HEK293 (cell line): ENCODE results near the gene STMND1.

Source experiments
- CTCF ChIA-PET: fragments of 350-600 bp; formaldehyde crosslinking; extraction: SDS; loops from one replicate; lab custom pipeline; 2021; ENCODE audit warnings: antibody characterized with exemption; lab: Yijun Ruan, JAX
- POLR2A ChIA-PET: fragments of 300-600 bp; formaldehyde crosslinking; extraction: SDS; loops from one replicate; lab custom pipeline; 2020; ENCODE audit warnings: antibody characterized with exemption, inconsistent platforms; lab: Yijun Ruan, JAX
- H3K27ac ChIP-seq: fragments of 200-500 bp; sonication (Bioruptor generic); 2 replicates; pipeline ENCODE4 v1.5.1; 2014; ENCODE audit warnings: low read depth, low read length, control low read depth, inconsistent platforms; ENCODE audit errors: extremely low read depth
- H3K36me3 ChIP-seq, 2 experiments: fragments of 200-500 bp in 1 of 2; sonication (Bioruptor generic) in 1 of 2; 1 replicate in 1 of 2; 2 replicates in 1 of 2; pipeline ENCODE4 v1.5.1; 2014 to 2017; ENCODE audit warnings: inconsistent platforms in 2 of 2, low read length in 2 of 2; ENCODE audit not compliant: control insufficient read depth in 2 of 2, insufficient read depth in 1 of 2
- H3K4me1 ChIP-seq: fragments of 200-500 bp; sonication (Bioruptor generic); 2 replicates; pipeline ENCODE4 v1.5.1; 2014; ENCODE audit warnings: mild to moderate bottlenecking, low read length, inconsistent platforms; ENCODE audit not compliant: control insufficient read depth, insufficient read depth
- H3K4me3 ChIP-seq: 2 replicates; pipeline ENCODE4 v1.5.1; 2011; ENCODE audit warnings: low read depth, mild to moderate bottlenecking, control low read depth, low read length, moderate library complexity
- H3K9me3 ChIP-seq: fragments of 200-500 bp; sonication (Bioruptor generic); 2 replicates; pipeline ENCODE4 v1.5.1; 2014; ENCODE audit warnings: low read depth, low read length, inconsistent platforms; ENCODE audit not compliant: control insufficient read depth, insufficient read depth
- BCL11B ChIP-seq: fragments of 450-650 bp; formaldehyde crosslinking; IDR thresholded peaks from 2 replicates; pipeline ENCODE4 v1.5.1; 2016; ENCODE audit warnings: low read depth, missing biosample characterization, missing genetic modification characterization
- GLI2 ChIP-seq: fragments of 450-650 bp; formaldehyde crosslinking; IDR thresholded peaks from 2 replicates; pipeline ENCODE4; 2017; ENCODE audit warnings: missing biosample characterization, missing genetic modification characterization, low read depth, borderline replicate concordance
- SCRT1 ChIP-seq: fragments of 450-650 bp; formaldehyde crosslinking; IDR thresholded peaks from 2 replicates; pipeline ENCODE4 v1.5.1; 2016; ENCODE audit warnings: missing biosample characterization, missing genetic modification characterization, borderline replicate concordance
- ZBTB7A ChIP-seq: fragments of 450-650 bp; formaldehyde crosslinking; IDR thresholded peaks from 2 replicates; pipeline ENCODE4 v1.5.1; 2016; ENCODE audit warnings: low read depth, missing biosample characterization, missing genetic modification characterization
- ZIC2 ChIP-seq: fragments of 450-650 bp; formaldehyde crosslinking; IDR thresholded peaks from 2 replicates; pipeline ENCODE4 v1.5.1; 2016; ENCODE audit warnings: missing biosample characterization, missing genetic modification characterization
- ZNF138 ChIP-seq: fragments of 450-650 bp; formaldehyde crosslinking; IDR thresholded peaks from 2 replicates; pipeline ENCODE4 v1.5.1; 2016; ENCODE audit warnings: missing biosample characterization, missing genetic modification characterization, borderline replicate concordance
- ZNF23 ChIP-seq: fragments of 450-650 bp; formaldehyde crosslinking; IDR thresholded peaks from 2 replicates; pipeline ENCODE4 v1.5.1; 2016; ENCODE audit warnings: missing biosample characterization, missing genetic modification characterization, borderline replicate concordance
- ZNF302 ChIP-seq: fragments of 450-650 bp; formaldehyde crosslinking; IDR thresholded peaks from 2 replicates; pipeline ENCODE4 v1.5.1; 2016; ENCODE audit warnings: missing biosample characterization, missing genetic modification characterization, low read depth
- ZNF354C ChIP-seq: fragments of 450-650 bp; formaldehyde crosslinking; IDR thresholded peaks from 2 replicates; pipeline ENCODE4 v1.5.1; 2016; ENCODE audit warnings: missing biosample characterization, missing genetic modification characterization, low read depth, borderline replicate concordance
- ZNF501 ChIP-seq: fragments of 450-650 bp; formaldehyde crosslinking; IDR thresholded peaks from 2 replicates; pipeline ENCODE4 v1.5.1; 2016; ENCODE audit warnings: missing biosample characterization, missing genetic modification characterization
- ZNF560 ChIP-seq: fragments of 450-650 bp; formaldehyde crosslinking; IDR thresholded peaks from 2 replicates; pipeline ENCODE4 v1.5.1; 2017; ENCODE audit warnings: missing biosample characterization, missing genetic modification characterization, borderline replicate concordance
- ZNF561 ChIP-seq: fragments of 450-650 bp; IDR thresholded peaks from 2 replicates; pipeline ENCODE4 v1.5.1; 2018; ENCODE audit warnings: missing biosample characterization, missing genetic modification characterization, borderline replicate concordance
- ZNF621 ChIP-seq: fragments of 450-650 bp; formaldehyde crosslinking; IDR thresholded peaks from 2 replicates; pipeline ENCODE4 v1.5.1; 2017; ENCODE audit warnings: missing biosample characterization, missing genetic modification characterization
- ZNF623 ChIP-seq: fragments of 450-650 bp; formaldehyde crosslinking; IDR thresholded peaks from 2 replicates; pipeline ENCODE4 v1.5.1; 2016; ENCODE audit warnings: missing biosample characterization, missing genetic modification characterization
- ZNF664 ChIP-seq: fragments of 450-650 bp; formaldehyde crosslinking; IDR thresholded peaks from 2 replicates; pipeline ENCODE4 v1.5.1; 2016; ENCODE audit warnings: missing biosample characterization, missing genetic modification characterization
- ZSCAN23 ChIP-seq: fragments of 450-650 bp; formaldehyde crosslinking; IDR thresholded peaks from 2 replicates; pipeline ENCODE4 v1.5.1; 2016; ENCODE audit warnings: missing biosample characterization, missing genetic modification characterization
- TF ChIP-seq, protein P1 (sequence below): fragments of 450-650 bp; formaldehyde crosslinking; optimal IDR thresholded peaks from 2 replicates; pipeline ENCODE3; 2016; ENCODE audit warnings: missing biosample characterization, mild to moderate bottlenecking, missing genetic modification characterization
- TF ChIP-seq, protein P2 (sequence below): fragments of 450-650 bp; formaldehyde crosslinking; IDR thresholded peaks from 2 replicates; pipeline ENCODE4 v1.5.1; 2016; ENCODE audit warnings: missing biosample characterization, missing genetic modification characterization
- TF ChIP-seq, protein P3 (sequence below): fragments of 450-650 bp; formaldehyde crosslinking; IDR thresholded peaks from 2 replicates; pipeline ENCODE4 v1.5.1; 2016; ENCODE audit warnings: missing biosample characterization, missing genetic modification characterization
- TF ChIP-seq, protein P4 (sequence below): fragments of 450-650 bp; formaldehyde crosslinking; IDR thresholded peaks from 2 replicates; pipeline ENCODE4 v1.5.1; 2016; ENCODE audit warnings: missing biosample characterization, missing genetic modification characterization, borderline replicate concordance
- TF ChIP-seq, protein P5 (sequence below): fragments of 450-650 bp; formaldehyde crosslinking; IDR thresholded peaks from 2 replicates; pipeline ENCODE4 v1.5.1; 2016; ENCODE audit warnings: missing biosample characterization, missing genetic modification characterization
- TF ChIP-seq, protein P6 (sequence below): fragments of 450-650 bp; formaldehyde crosslinking; IDR thresholded peaks from 2 replicates; pipeline ENCODE4 v1.5.1; 2016; ENCODE audit warnings: missing biosample characterization, missing genetic modification characterization

The STMND1 gene

DNA sequence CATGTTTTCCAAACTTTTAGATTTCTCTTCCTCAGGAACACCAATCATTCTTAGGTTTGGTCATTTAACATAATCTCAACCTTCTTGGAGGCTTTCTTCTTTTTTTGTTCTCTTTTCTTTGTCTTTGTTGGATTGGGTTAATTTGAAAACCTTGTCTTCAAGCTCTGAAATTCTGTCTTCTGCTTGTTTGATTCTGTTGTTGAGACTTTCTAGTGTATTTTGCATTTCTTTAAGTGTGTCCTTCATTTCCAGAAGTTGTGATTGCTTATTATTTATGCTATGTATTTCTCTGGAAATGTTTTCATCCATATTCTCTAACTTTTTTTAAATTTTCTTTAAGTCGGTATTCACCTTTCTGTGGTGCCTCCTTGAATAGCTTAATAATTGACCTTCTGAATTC lies 42.2 kb downstream of the STMND1 start:
- H3K27ac ChIP-seq: no peak overlapping the region
- POLR2A ChIA-PET: no interaction called here
- TF ChIP-seq ZNF561 (tag by site-specific recombination): no peak
- TF ChIP-seq, protein P1, sequence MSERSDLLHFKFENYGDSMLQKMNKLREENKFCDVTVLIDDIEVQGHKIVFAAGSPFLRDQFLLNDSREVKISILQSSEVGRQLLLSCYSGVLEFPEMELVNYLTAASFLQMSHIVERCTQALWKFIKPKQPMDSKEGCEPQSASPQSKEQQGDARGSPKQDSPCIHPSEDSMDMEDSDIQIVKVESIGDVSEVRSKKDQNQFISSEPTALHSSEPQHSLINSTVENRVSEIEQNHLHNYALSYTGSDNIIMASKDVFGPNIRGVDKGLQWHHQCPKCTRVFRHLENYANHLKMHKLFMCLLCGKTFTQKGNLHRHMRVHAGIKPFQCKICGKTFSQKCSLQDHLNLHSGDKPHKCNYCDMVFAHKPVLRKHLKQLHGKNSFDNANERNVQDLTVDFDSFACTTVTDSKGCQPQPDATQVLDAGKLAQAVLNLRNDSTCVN (tag by site-specific recombination): no peak
- TF ChIP-seq ZNF302 (tag by site-specific recombination): no peak
- TF ChIP-seq ZNF664: no peak
- no peak for TF ChIP-seq SCRT1
- TF ChIP-seq ZNF354C (tag by site-specific recombination): no peak
- no peak for TF ChIP-seq ZSCAN23 (tag by site-specific recombination)
- no peak for TF ChIP-seq ZIC2 (tag by site-specific recombination)
- TF ChIP-seq, protein P2, sequence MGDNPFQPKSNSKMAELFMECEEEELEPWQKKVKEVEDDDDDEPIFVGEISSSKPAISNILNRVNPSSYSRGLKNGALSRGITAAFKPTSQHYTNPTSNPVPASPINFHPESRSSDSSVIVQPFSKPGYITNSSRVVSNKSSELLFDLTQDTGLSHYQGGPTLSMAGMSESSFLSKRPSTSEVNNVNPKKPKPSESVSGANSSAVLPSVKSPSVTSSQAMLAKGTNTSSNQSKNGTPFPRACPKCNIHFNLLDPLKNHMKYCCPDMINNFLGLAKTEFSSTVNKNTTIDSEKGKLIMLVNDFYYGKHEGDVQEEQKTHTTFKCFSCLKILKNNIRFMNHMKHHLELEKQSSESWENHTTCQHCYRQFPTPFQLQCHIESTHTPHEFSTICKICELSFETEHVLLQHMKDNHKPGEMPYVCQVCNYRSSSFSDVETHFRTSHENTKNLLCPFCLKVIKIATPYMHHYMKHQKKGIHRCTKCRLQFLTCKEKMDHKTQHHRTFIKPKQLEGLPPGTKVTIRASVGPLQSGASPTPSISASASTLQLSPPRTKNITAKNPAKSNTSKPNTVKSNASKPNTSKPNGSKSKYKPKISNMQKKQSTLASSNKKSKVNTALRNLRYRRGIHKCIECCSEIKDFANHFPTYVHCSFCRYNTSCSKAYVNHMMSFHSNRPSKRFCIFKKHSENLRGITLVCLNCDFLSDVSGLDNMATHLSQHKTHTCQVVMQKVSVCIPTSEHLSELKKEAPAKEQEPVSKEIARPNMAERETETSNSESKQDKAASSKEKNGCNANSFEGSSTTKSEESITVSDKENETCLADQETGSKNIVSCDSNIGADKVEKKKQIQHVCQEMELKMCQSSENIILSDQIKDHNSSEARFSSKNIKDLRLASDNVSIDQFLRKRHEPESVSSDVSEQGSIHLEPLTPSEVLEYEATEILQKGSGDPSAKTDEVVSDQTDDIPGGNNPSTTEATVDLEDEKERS (tag by site-specific recombination): no peak
- no peak for TF ChIP-seq ZBTB7A (tag by site-specific recombination)
- TF ChIP-seq, all 188 proteins: peak for 0
- Histone ChIP-seq H3K36me3 (no peaks in the 10 kb centered on the region), H3K4me1 (no peaks in the 10 kb centered on the region), H3K9me3 (no peaks in the 10 kb centered on the region), H3K4me3 (no peak overlapping the region)
- CTCF ChIA-PET: interaction anchor here (0.7 to 3.6 kb wide), 3 partner anchors 13 to 330 kb away, joined by 8 to 11 read pairs (median 9); no protein-coding TSS in a partner anchor

DNA sequence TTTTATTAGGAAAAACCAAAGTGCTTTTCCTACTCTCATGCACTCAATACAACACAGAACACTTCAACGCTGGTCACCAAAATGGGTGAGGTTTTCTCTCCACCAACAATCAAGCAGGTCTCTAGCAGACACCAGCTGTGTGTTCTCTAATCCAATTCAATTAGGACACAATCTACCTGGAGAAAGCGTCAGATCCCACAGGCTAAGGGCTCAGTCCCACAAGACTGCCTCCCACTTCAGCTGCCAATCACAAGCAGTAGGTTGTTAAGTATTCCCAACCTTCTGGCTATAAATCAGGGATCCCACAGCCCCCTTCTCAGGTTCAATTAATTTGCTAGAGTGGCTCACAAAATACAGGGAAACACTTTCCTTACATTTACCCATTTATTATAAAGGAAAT lies 47.7 kb downstream of the STMND1 start:
- H3K27ac ChIP-seq: no peak overlapping the region
- H3K4me3 ChIP-seq: no peak overlapping the region
- no peaks in the 10 kb centered on the region for H3K4me1 ChIP-seq
- H3K9me3 ChIP-seq: no peaks in the 10 kb centered on the region
- CTCF ChIA-PET: no interaction called here
- POLR2A ChIA-PET: no interaction called here
- no peaks in the 10 kb centered on the region for H3K36me3 ChIP-seq
- TF ChIP-seq GLI2 (tag by site-specific recombination): no peak
- TF ChIP-seq, protein P3, sequence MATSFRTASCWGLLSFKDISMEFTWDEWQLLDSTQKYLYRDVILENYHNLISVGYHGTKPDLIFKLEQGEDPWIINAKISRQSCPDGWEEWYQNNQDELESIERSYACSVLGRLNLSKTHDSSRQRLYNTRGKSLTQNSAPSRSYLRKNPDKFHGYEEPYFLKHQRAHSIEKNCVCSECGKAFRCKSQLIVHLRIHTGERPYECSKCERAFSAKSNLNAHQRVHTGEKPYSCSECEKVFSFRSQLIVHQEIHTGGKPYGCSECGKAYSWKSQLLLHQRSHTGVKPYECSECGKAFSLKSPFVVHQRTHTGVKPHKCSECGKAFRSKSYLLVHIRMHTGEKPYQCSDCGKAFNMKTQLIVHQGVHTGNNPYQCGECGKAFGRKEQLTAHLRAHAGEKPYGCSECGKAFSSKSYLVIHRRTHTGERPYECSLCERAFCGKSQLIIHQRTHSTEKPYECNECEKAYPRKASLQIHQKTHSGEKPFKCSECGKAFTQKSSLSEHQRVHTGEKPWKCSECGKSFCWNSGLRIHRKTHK (tag by site-specific recombination): no peak
- TF ChIP-seq ZNF138 (tag by site-specific recombination): no peak
- TF ChIP-seq, protein P4, sequence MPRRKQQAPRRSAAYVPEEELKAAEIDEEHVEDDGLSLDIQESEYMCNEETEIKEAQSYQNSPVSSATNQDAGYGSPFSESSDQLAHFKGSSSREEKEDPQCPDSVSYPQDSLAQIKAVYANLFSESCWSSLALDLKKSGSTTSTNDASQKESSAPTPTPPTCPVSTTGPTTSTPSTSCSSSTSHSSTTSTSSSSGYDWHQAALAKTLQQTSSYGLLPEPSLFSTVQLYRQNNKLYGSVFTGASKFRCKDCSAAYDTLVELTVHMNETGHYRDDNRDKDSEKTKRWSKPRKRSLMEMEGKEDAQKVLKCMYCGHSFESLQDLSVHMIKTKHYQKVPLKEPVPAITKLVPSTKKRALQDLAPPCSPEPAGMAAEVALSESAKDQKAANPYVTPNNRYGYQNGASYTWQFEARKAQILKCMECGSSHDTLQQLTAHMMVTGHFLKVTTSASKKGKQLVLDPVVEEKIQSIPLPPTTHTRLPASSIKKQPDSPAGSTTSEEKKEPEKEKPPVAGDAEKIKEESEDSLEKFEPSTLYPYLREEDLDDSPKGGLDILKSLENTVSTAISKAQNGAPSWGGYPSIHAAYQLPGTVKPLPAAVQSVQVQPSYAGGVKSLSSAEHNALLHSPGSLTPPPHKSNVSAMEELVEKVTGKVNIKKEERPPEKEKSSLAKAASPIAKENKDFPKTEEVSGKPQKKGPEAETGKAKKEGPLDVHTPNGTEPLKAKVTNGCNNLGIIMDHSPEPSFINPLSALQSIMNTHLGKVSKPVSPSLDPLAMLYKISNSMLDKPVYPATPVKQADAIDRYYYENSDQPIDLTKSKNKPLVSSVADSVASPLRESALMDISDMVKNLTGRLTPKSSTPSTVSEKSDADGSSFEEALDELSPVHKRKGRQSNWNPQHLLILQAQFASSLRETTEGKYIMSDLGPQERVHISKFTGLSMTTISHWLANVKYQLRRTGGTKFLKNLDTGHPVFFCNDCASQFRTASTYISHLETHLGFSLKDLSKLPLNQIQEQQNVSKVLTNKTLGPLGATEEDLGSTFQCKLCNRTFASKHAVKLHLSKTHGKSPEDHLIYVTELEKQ (tag by site-specific recombination): no peak
- TF ChIP-seq, protein P5, sequence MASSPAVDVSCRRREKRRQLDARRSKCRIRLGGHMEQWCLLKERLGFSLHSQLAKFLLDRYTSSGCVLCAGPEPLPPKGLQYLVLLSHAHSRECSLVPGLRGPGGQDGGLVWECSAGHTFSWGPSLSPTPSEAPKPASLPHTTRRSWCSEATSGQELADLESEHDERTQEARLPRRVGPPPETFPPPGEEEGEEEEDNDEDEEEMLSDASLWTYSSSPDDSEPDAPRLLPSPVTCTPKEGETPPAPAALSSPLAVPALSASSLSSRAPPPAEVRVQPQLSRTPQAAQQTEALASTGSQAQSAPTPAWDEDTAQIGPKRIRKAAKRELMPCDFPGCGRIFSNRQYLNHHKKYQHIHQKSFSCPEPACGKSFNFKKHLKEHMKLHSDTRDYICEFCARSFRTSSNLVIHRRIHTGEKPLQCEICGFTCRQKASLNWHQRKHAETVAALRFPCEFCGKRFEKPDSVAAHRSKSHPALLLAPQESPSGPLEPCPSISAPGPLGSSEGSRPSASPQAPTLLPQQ: no peak
- TF ChIP-seq, protein P6, sequence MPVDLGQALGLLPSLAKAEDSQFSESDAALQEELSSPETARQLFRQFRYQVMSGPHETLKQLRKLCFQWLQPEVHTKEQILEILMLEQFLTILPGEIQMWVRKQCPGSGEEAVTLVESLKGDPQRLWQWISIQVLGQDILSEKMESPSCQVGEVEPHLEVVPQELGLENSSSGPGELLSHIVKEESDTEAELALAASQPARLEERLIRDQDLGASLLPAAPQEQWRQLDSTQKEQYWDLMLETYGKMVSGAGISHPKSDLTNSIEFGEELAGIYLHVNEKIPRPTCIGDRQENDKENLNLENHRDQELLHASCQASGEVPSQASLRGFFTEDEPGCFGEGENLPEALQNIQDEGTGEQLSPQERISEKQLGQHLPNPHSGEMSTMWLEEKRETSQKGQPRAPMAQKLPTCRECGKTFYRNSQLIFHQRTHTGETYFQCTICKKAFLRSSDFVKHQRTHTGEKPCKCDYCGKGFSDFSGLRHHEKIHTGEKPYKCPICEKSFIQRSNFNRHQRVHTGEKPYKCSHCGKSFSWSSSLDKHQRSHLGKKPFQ: no peak
- no peak for TF ChIP-seq BCL11B
- no peak for TF ChIP-seq ZNF23 (tag by site-specific recombination)
- no peak for TF ChIP-seq ZNF623 (tag by site-specific recombination)
- TF ChIP-seq ZNF560 (tag by site-specific recombination): no peak
- TF ChIP-seq ZNF501: no peak
- TF ChIP-seq ZNF621: no peak
